ENCODE measurements around the gene KLF7. TPM values are rescaled to one million over a fixed set of nuclear protein-coding genes. Genes with fewer than 3 reads are reported as not detected.

Gene KLF7
- total RNA-seq, 1 donor from 2014 or later, result 17.4 TPM

DNA sequence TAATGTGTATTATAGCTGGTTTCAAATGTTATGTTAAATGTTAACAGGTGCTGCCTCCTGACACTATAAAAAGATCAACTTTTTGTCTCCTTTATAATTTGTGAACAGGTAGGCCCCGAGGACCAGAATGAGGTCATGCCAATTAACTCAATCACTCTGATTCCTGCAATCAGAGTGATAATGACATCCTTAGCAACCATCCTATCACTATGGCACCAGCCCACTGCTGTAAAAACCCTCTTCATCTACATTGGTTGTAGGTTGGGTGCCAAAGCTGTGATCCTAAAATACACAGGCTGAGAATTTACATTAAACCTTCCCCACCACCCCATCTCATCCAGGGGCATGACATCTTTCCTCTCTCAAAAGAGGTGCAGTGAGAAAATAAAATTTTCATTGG, 122.9 kb downstream of the KLF7 start:
- TF ChIP-seq, protein P1, sequence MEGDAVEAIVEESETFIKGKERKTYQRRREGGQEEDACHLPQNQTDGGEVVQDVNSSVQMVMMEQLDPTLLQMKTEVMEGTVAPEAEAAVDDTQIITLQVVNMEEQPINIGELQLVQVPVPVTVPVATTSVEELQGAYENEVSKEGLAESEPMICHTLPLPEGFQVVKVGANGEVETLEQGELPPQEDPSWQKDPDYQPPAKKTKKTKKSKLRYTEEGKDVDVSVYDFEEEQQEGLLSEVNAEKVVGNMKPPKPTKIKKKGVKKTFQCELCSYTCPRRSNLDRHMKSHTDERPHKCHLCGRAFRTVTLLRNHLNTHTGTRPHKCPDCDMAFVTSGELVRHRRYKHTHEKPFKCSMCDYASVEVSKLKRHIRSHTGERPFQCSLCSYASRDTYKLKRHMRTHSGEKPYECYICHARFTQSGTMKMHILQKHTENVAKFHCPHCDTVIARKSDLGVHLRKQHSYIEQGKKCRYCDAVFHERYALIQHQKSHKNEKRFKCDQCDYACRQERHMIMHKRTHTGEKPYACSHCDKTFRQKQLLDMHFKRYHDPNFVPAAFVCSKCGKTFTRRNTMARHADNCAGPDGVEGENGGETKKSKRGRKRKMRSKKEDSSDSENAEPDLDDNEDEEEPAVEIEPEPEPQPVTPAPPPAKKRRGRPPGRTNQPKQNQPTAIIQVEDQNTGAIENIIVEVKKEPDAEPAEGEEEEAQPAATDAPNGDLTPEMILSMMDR (conservative IDR thresholded peaks at IDR 0.05), result no peak
- no peak for DNase-seq (ENCODE audit: low read depth, low spot score)
- Mint-ChIP-seq H3K9me3 (no peaks in the 10 kb centered on the region), H3K4me1 (peaks cover 44% of the 10 kb centered on the region), H3K36me3 (ENCODE audit: low read depth) (no peaks in the 10 kb centered on the region), H3K4me3 (no peak overlapping the region), H3K27ac (ENCODE audit: unreplicated experiment) (no peak overlapping the region), H3K27me3 (ENCODE audit: low read depth) (no peaks in the 10 kb centered on the region)

DNA sequence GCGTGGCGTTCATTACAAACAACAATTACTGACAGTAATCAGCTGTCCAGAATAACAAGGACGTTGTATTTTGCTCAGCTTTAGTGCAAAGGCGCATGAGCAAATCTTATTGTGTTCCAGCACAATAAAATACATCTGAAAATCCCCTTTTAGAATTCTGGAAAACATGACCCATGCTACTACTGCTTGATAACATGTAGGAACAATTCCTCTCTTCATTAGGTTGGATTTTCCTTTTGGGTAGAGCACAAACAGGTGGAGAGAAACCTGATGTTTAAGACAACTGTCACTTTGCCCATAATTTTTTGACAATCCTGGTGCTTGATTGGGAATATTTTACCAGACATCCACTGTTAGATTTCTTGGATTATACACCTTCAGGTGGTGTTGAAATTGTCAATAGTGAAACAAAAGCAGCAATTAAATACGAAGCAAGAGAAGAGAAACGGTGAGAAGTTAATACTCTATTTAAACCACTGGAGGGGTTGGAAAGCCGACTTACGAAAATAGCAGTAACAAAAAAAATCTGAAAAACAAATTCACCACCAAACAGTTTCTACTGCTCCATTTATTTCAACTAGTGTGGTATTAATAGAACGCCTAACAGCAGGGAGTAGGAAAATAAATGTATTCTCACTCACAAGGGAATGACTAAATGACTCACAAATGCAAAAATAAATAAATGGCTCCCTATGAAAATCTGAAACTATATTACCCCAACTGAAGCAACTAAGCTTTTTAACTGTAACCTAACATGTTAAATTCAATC, 123.8 kb downstream of the KLF7 start:
- H3K36me3 Mint-ChIP-seq (ENCODE audit: low read depth), result no peaks in the 10 kb centered on the region
- no peak for DNase-seq (ENCODE audit: low read depth, low spot score)
- no peaks in the 10 kb centered on the region for H3K27me3 Mint-ChIP-seq (ENCODE audit: low read depth)
- H3K4me3 Mint-ChIP-seq, result no peak overlapping the region
- no peak overlapping the region for H3K27ac Mint-ChIP-seq (ENCODE audit: unreplicated experiment)
- TF ChIP-seq, protein P1 (conservative IDR thresholded peaks at IDR 0.05), result no peak
- no peaks in the 10 kb centered on the region for H3K9me3 Mint-ChIP-seq
- peaks cover 47% of the 10 kb centered on the region for H3K4me1 Mint-ChIP-seq

DNA sequence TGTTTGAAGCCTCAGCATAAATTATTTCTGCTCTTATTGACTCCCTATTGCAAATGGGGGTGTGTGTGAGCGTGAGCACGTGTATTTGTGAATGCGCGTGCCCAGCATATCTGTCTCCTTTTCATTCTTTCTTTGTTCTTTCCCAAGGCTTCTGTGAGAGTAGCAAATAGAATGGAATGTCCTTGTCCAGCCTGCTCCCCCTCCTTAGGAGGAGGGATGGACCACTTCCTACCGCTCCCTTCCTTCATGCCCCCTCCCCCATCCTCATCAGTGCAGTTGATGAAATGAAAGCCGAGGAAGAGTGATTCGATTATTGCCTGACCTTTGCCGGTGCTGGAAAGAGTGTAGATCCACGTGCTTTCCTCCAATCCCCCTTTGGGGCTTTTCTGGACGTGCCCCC, 124.5 kb downstream of the KLF7 start:
- H3K27ac Mint-ChIP-seq (ENCODE audit: unreplicated experiment), result peak overlapping the region; percentile 91
- H3K4me1 Mint-ChIP-seq, result peaks cover 46% of the 10 kb centered on the region

DNA sequence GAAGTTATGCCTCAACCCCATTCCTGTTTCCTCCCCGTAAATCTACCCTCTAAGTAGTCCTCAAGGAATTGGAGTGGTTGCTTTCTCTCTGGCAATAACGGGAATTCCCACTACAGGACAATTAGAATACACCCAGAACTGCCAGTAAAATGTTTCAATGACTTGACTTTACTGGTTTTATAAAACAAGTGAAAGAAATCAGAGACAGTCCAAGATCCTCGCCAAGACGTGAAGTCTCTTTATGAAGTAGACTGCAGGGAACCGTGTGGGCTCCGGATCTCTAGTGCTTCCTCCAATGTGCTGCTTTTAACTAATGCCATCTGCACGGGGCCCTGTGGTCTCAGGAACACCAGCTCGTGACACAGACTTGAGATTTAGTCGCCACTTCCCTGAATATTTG, 125.1 kb downstream of the KLF7 start:
- Mint-ChIP-seq H3K27me3 (ENCODE audit: low read depth) (no peaks in the 10 kb centered on the region), H3K36me3 (ENCODE audit: low read depth) (no peaks in the 10 kb centered on the region), H3K9me3 (no peaks in the 10 kb centered on the region), H3K4me3 (no peak overlapping the region), H3K4me1 (peaks cover 47% of the 10 kb centered on the region), H3K27ac (ENCODE audit: unreplicated experiment) (no peak overlapping the region)
- TF ChIP-seq, protein P1 (conservative IDR thresholded peaks at IDR 0.05), result no peak
- DNase-seq (ENCODE audit: low read depth, low spot score), result no peak

More for the DNA sequence above, 124.5 kb downstream of the KLF7 start:
- H3K27me3 Mint-ChIP-seq (ENCODE audit: low read depth), result no peaks in the 10 kb centered on the region
- TF ChIP-seq, protein P1 (conservative IDR thresholded peaks at IDR 0.05), result no peak
- H3K36me3 Mint-ChIP-seq (ENCODE audit: low read depth), result no peaks in the 10 kb centered on the region
- H3K9me3 Mint-ChIP-seq, result no peaks in the 10 kb centered on the region
- H3K4me3 Mint-ChIP-seq, result peak overlapping the region; percentile 48
- DNase-seq (ENCODE audit: low read depth, low spot score), result no peak

DNA sequence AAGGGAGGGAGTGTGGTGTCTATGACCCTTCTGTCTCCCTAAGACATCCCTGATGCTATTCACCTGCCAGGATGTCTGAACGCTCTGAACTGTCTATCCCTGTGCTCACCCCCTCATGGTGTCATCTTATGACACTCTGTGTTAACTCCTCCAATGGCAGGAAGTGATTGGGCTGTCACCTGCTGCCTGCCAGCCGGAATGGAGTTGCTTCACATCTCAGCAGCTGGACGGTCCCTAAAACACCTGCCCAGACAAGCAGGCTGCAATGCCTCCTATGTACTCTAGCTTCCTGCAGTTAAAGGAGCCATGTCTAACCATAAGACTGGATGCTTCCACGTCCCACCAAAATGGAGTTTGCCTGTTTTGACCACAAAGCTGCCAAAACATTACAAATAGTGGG, 126.5 kb downstream of the KLF7 start:
- Mint-ChIP-seq H3K27ac (ENCODE audit: unreplicated experiment) (no peak overlapping the region), H3K36me3 (ENCODE audit: low read depth) (no peaks in the 10 kb centered on the region), H3K4me3 (no peak overlapping the region)

More for the DNA sequence above, 126.5 kb downstream of the KLF7 start:
- TF ChIP-seq, protein P1 (conservative IDR thresholded peaks at IDR 0.05), result no peak
- Mint-ChIP-seq H3K27me3 (ENCODE audit: low read depth) (no peaks in the 10 kb centered on the region), H3K9me3 (peaks cover 2% of the 10 kb centered on the region), H3K4me1 (peaks cover 47% of the 10 kb centered on the region)
- no peak for DNase-seq (ENCODE audit: low read depth, low spot score)
